GM12874 (cell line): Measurements from ENCODE around the gene PTRH1.

Experiments
- CTCF ChIP-seq: IDR thresholded peaks from 2 replicates; pipeline ENCODE4 v1.5.1; 2011; ENCODE audit warnings: low read depth, mild to moderate bottlenecking, control low read depth, low read length, moderate library complexity; ENCODE audit not compliant: insufficient read depth

The PTRH1 gene

GRCh38 chr9:127755061-127756060 is 39.9 kb upstream of the PTRH1 start:
- TF ChIP-seq CTCF = no peak

- TF ChIP-seq CTCF = no peak
Measured at GRCh38 chr9:127754099-127755060, 38.9 kb upstream of the PTRH1 start.

GRCh38 chr9:127753622-127754021 is 38.2 kb upstream of the PTRH1 start:
- no peak for TF ChIP-seq CTCF

GRCh38 chr9:127753148-127753547 is 37.7 kb upstream of the PTRH1 start:
- no peak for TF ChIP-seq CTCF

GRCh38 chr9:127751269-127752054 is 36.0 kb upstream of the PTRH1 start:
- TF ChIP-seq CTCF = no peak

GRCh38 chr9:127749090-127749787 is 33.8 kb upstream of the PTRH1 start:
- TF ChIP-seq CTCF = no peak
